T follicular helper cell (primary cell): ENCODE data around the gene STARD3NL.
"Not testable (repeated sequence)": the region's sequence is repeated elsewhere in the genome, so short reads cannot be mapped to it uniquely, and the experiment has no call there.

ENCODE experiments used
- DNase-seq: peaks from one replicate; pipeline ENCODE4 v3.0.0-alpha.2; 2020; ENCODE audit warnings: low read depth
- total RNA-seq, 2 experiments: gene quantifications; one replicate each; lab custom pipeline; 2026; lab: John Stamatoyannopoulos, UW

STARD3NL gene, protein sequence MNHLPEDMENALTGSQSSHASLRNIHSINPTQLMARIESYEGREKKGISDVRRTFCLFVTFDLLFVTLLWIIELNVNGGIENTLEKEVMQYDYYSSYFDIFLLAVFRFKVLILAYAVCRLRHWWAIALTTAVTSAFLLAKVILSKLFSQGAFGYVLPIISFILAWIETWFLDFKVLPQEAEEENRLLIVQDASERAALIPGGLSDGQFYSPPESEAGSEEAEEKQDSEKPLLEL
- 18.2 to 34.4 reads per million in 2 experiments for total RNA-seq

GRCh38 chr7:38178004-38178694 is at the start of gene STARD3NL:
STARD3NL (plus strand) TSS chr7:38178245; CDS start chr7:38207505, 29,260 bp downstream.
- peak; percentile 87 for DNase-seq

DNA sequence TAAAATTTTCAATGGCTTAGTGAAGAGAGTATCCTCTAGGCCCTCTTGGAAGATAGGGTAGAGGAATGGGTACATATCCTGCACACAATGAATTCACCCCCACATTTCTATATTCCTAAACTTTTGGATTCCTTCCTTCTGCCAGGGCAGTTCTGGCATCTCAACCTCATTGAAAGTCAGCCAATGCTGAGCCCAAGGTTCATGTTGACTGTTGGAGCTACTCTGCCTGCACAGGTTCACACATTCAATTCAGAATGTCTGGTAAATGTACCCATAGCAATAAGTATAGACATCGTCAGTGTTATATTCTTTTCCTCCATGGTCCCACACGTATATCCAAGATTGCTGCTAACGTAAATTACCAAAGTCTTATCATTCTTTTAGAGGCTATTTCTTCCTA is 48.9 kb upstream of the STARD3NL start:
- DNase-seq, result no peak

- DNase-seq, result no peak
Observed at GRCh38 chr7:38129579-38129978, 48.5 kb upstream of the STARD3NL start.

DNA sequence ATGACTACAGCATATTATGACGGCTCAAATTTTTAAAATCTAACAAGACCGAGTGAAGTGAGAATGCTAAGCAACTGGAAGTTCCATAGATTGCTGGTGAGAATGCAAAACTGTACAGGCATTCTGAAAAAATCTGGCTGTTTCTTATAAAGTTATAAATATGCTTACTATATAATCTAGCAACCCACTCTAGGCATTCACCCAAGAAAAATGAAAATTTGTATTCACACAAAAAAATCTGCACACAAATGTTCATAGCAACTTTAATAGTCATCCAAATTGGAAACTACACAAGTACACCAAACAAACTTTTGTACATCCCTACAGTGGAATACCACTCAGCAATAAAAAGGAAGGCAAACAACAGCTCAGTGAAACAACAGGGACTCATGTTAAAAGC is 39.9 kb upstream of the STARD3NL start:
- DNase-seq, result no peak

DNA sequence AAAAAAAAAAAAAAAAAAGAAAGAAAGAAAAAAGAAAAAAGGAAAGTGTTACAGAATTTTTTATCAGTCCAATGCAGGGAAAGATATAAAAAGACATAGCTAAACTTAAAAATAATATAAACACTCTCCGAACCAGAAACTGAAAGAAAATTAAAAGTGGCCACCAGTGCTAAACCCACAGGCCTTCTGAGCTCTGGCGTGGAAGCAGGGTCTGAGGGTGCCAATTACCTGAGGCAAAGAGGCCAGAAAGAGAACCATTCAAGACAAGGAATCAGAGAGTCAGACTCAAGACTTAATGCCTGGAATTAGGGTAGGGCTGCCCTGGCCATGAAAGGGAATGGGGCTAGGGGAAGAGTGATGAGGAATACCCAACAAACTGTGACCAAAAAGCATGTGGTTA is 36.9 kb upstream of the STARD3NL start:
- DNase-seq, result no peak

DNA sequence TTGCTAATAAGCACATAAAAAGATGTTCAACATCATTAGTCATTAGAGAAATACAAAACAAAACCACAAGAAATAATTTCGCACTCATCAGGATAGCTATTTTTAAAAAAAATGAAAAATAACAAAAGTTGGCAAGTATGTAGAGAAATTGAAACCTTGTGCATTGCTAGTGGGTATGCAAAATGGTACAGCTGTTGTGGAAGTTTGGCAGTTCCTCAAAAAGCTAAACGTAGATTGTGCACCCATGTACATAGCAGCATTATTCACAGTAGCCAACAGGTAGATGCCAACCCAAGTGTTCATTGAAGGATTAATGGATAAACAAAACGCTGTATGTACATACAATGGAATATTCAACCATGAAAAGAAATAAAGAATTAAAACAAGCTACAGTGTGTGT is 35.3 kb upstream of the STARD3NL start:
- DNase-seq, result no peak

GRCh38 chr7:38147005-38147404 is 31.0 kb upstream of the STARD3NL start:
- DNase-seq, result no peak

- no peak for DNase-seq
Observed at GRCh38 chr7:38151556-38151955, 26.5 kb upstream of the STARD3NL start.

DNA sequence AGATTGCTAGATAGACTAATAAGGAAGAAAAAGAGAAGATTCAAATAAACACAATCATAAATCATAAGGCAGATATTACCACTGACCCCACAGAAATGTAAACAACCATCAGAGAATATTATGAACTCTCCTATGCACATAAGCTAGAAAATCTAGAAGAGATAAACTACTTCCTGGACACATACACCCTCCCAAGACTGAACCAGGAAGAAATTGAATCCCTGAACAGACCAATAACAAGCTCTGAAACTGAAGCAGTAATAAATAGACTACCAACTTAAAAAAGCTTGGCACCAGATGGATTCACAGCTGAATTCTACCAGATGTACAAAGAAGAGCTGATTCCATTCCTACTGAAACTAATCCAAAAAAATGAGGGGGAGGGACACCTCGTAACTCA is 24.5 kb upstream of the STARD3NL start:
- DNase-seq, result no peak

- no peak for DNase-seq
Observed at GRCh38 chr7:38154278-38154677, 23.8 kb upstream of the STARD3NL start.

DNA sequence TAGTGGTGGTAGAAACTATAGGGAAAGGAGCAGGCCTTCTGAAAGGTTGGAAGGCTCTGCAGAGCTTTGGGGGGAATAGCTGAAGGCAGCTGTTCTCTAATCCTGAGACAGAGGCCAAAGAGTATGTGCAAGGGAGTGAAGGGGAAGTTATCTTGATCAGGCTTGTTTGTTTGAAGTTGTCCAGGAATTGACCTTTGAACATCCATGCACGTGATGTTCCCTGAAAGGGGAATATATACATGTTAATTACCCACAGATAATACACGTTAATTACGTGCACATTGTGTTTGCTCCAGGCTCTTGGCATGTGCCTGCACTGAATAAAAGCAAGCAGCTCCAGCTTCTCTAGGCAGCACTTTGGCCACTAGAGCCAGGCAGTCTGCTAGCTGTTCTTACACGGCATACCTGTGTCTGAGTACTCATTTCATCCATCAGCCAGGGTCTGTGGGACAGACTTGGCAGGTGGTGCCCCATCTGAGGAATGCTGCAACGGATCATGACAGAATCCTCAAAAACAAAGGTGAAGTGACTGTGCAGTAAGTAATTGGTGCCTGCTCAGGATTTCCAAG is 18.0 kb upstream of the STARD3NL start:
- no peak for DNase-seq

GRCh38 chr7:38162036-38162435 is 16.0 kb upstream of the STARD3NL start:
- DNase-seq, result no peak

- DNase-seq, result no peak
Observed at GRCh38 chr7:38163671-38164070, 14.4 kb upstream of the STARD3NL start.

DNA sequence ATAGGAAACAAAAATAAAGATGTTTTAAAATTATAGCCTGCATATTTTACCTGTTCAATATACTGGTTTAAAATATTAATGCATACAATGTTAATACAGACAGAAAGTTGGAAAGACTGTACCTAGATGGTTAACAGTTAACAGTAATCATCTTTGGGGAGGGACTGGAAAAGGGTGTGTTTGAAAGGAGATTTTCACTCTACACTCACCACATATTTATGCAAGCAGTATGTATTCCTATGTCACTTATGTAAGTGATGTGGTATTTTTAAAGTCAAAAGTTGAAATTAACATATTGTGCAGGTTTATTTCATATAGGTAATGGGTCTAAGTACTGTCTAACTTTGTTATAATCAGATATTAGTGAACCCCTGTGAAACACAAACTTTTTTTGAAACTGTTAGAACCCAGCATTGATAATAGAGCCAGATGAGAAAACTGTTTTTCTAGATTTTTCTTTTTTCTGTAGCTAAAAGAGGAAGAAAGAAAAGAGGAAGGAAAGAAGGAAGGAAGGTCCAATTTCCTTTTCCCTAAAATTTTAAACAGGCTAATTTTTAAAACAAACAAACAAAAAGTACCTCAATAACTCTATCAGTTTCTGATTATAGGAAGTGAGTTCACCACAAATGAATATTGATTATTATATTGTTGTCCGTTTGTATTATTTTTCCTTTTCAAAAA is 9.0 kb upstream of the STARD3NL start:
- DNase-seq, result no peak

GRCh38 chr7:38169847-38170246 is 8.2 kb upstream of the STARD3NL start:
- no peak for DNase-seq

GRCh38 chr7:38171623-38172391 is 6.2 kb upstream of the STARD3NL start:
- no peak for DNase-seq

DNA sequence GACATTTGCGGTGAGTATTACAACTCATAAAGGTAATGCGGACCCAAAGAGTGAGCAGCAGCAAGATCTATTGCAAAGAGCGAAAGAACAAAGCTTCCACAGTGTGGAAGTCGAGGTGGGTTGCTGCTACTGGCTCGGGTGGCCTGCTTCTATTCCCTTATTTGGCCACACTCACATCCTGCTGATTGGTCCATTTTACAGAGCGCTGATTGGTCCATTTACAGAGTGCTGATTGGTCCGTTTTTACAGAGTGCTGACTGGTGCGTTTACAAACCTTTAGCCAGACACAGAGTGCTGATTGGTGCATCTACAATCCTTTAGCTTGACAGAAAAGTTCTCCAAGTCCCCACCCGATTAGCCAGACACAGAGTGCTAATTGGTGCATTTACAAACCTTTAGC is 2.5 kb upstream of the STARD3NL start:
- DNase-seq, result not testable (repeated sequence)

DNA sequence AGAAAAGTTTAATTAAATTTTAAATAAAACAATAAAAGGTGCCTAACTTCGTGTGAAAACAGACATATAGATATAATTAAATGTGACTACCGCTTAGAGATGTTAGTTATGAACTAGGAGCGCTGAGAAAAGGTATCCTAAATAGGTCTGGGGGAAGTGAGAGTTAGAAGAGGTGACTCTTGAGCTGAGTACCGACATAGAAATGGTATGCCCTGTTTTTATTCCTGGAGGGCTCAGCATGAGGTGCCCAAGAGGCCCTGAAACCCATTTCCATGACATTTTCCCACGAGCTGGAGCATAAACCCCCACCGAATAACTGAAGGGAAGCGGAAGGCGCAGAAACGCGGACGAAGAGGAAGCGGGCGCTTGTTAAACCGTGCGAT is 433 bp upstream of the STARD3NL start:
- DNase-seq, result no peak

GRCh38 chr7:38178695-38179344 is 775 bp downstream of the STARD3NL start:
- DNase-seq, result no peak

GRCh38 chr7:38179776-38180226 is 1.8 kb downstream of the STARD3NL start:
- no peak for DNase-seq

- no peak for DNase-seq
Observed at GRCh38 chr7:38181111-38181510, 3.1 kb downstream of the STARD3NL start.
